Left renal pelvis (tissue), 4 donors: ENCODE data around the gene ICA1L. TPM values are rescaled to one million over a fixed set of nuclear protein-coding genes. Genes with fewer than 3 reads are reported as not detected.

ENCODE experiments used
- DNase-seq, 4 donors: peaks; one replicate each; pipeline ENCODE4 v3.0.0-alpha.2; 2013; ENCODE audit warnings: low read depth in 4 of 4, low spot score in 3 of 4
- polyA plus RNA-seq, 4 donors: library from polyadenylated mRNA; unstranded; fragments of 120-200 nt; gene quantifications; one replicate each; pipeline ENCODE4 v1.2.1, GENCODE V29; 2013; ENCODE audit not compliant: insufficient read length in 4 of 4

The ICA1L gene
- polyA plus RNA-seq, 4 donors: 13.1 to 28.9 (median 19.7) TPM

DNA sequence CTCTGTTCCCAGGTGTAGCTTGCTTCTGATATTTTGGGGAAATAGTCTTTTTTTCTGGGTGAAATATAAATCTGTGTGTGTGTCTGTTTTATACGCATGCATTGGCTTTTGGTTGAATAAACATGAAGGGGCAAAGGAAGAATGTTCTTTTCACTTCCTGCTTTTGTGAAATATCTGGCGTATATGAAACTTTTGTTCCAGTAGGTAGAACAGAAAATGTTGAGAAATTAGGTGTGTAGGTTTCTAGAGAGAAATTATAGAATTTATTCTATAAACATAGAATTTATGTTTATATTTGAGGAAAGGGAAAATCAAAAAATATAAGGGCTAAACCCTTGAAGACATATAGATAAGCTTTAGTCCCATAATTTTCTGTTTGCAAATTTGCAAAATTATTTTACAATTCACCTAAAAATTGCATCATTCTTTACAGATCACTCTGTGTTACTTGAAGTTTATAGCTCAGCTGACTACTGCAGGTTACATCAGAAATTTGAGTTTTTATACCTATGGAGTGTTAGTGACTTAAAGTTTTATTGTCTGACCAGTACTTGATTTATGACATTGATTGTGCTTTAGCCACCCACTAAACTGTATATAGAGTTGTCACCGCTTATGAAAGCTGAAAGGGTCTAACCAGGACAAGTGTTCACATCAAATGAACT lies 120.7 kb downstream of the ICA1L start:
- no peak for DNase-seq

DNA sequence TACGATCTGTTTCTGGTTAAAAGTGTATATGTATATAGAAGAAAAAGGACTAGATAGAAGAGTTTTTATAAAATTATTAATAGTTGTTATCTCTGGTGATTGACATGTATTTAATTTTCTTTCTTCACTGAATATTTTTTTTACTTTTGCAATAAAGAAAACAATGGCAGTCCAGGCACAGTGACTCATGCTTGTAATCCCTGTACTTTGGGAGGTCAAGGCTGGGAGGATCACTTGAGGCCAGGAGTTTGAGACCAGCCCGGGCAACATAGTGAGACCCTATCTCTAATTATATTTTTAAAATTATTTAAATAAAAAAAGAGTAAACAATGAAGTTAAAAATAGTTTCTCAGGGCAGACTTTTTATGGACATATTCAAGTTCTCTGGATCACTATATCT lies 122.1 kb downstream of the ICA1L start:
- DNase-seq: no peak

DNA sequence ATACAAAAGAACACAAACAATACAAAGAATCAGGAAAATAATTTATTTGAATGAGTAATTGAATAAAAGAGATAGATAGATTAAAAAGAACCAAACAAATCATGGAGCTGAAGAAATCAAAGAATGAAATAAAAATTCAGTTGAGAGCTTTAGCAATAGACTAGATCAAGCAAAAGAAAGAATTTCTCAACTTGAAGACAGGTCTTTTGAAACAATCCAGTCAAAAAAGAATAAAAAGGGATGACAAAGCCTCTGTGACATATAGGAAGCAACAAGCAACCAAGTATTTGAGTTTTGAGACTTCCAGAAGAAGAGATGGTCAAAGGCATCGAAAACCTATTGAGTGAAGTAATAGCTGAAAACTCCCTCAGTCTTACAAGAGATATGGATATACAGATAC lies 128.0 kb downstream of the ICA1L start:
- no peak for DNase-seq

DNA sequence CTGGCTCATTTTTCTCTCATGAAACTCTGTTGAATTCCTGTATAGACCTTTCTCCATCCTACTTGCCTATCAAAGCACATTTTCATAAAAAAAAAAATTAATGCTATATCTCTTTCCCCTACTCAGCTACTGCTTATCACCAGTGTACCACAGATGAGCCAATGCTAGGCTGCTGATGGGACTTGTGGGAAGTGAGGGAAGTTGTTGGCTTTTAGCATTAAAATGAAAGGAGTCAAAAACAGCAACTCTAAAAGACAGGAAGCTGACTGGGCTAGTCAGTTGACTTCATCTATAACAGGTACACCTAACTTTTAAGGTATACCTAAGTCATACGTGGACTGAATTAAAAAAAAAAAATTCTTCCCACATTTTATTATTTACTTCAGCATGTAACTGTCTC lies 134.7 kb downstream of the ICA1L start:
- DNase-seq: no peak

DNA sequence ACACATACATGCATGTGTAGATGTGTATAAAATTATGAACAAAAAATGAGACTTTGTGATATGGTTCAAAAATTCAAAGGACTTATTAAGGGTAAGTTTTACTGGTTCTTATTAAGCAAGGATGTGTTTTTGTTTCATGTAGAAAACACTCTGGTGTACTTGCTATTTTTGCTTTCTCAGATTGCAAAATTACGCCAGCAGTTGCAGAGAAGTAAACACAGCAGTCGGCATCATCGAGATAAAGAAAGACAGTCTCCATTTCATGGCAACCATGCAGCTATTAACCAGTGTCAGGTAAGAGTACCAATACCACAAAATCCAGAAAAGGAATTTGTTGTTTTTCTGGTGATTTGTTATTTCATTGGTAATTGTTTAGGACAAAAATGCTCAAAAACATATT lies 145.5 kb downstream of the ICA1L start:
- no peak for DNase-seq

DNA sequence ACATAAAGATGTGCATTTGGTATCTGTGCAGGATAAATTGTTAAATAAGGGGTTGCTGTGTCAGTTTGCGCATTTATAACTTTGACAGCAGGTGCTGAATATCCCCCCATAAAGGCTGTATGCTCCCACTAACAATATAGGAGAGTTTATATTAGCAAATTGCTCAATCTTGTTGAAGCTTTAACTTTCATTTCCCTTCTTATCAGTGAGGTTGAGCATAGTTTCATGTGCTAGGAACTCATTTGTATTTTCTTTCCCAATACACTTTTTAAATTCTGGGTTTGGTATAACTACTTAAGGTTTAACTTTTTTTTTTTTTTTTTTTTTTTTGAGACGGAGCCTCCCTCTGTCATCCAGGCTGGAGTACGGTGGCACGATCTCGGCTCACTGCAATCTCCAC lies 147.8 kb downstream of the ICA1L start:
- no peak for DNase-seq

Other genes starting within 250 kb of the ICA1L start
- 10 to 100 TPM; 18.4 to 33.0 (median 32.9) TPM for gene FAM117B, start 236.8 kb downstream of the ICA1L start, polyA plus RNA-seq
- 100 to 1,000 TPM in 3 of 4 donors, 10 to 100 TPM in 1; 74.6 to 119 (median 107) TPM for gene WDR12, start 39.9 kb upstream of the ICA1L start, polyA plus RNA-seq
- gene CARF, start 40.5 kb upstream of the ICA1L start, polyA plus RNA-seq: 10 to 100 TPM; 11.7 to 21.1 (median 14.7) TPM
- gene NBEAL1, start 143.1 kb upstream of the ICA1L start, polyA plus RNA-seq: 10 to 100 TPM; 10.7 to 15.0 (median 12.5) TPM